PC-3 (cell line): ENCODE measurements around the gene IL25.

Source experiments
- EZH2 ChIP-seq: fragments of 300-600 bp; sonication (generic); IDR thresholded peaks from one replicate; pipeline ENCODE4 v1.6.1; 2017; ENCODE audit warnings: antibody characterized with exemption, mild to moderate bottlenecking, low read length; ENCODE audit not compliant: unreplicated experiment
- EZH2phosphoT487 ChIP-seq: fragments of 300-600 bp; sonication (generic); IDR thresholded peaks from 2 replicates; pipeline ENCODE4 v1.6.1; 2018; ENCODE audit warnings: mild to moderate bottlenecking, antibody characterized with exemption, low read length, borderline replicate concordance
- TF ChIP-seq, protein P1 (sequence below): fragments of 300-600 bp; sonication (generic); conservative IDR thresholded peaks from 2 replicates; pipeline ENCODE4 v1.5.1; 2017; ENCODE audit warnings: antibody characterized with exemption, low read depth, mild to moderate bottlenecking, low read length

DNA sequence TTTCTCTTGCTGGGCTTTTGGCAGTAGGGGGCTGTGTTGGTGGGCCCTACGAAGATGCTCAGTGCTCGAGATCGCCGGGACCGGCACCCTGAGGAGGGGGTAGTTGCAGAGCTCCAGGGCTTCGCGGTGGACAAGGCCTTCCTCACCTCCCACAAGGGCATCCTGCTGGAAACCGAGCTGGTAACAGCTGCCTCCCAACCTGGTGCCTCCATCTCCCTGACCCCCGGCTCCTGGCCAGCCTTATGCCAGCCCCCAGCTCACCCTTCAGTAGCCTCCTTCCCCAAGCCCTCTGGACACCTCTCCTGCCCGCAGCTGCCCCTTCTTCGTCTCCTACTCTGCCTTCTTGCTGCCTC, 4.6 kb downstream of the IL25 start:
- TF ChIP-seq, protein P1, sequence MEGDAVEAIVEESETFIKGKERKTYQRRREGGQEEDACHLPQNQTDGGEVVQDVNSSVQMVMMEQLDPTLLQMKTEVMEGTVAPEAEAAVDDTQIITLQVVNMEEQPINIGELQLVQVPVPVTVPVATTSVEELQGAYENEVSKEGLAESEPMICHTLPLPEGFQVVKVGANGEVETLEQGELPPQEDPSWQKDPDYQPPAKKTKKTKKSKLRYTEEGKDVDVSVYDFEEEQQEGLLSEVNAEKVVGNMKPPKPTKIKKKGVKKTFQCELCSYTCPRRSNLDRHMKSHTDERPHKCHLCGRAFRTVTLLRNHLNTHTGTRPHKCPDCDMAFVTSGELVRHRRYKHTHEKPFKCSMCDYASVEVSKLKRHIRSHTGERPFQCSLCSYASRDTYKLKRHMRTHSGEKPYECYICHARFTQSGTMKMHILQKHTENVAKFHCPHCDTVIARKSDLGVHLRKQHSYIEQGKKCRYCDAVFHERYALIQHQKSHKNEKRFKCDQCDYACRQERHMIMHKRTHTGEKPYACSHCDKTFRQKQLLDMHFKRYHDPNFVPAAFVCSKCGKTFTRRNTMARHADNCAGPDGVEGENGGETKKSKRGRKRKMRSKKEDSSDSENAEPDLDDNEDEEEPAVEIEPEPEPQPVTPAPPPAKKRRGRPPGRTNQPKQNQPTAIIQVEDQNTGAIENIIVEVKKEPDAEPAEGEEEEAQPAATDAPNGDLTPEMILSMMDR, result no peak
- no peak for TF ChIP-seq EZH2
- no peak for TF ChIP-seq EZH2phosphoT487
